ENCODE data around the gene RASGRP1. TPM values are rescaled to one million over a fixed set of nuclear protein-coding genes. Genes with fewer than 3 reads are reported as not detected.

The RASGRP1 gene
- 1.6 and 1.8 TPM in 2 replicates for total RNA-seq
- long read RNA-seq, full-length matches to known transcripts = 1 of 6 reads
- long read RNA-seq, partial matches to known transcripts = 0 of 6 reads
- long read RNA-seq, other reads (novel, unspliced or antisense) = 5 of 6 reads

DNA sequence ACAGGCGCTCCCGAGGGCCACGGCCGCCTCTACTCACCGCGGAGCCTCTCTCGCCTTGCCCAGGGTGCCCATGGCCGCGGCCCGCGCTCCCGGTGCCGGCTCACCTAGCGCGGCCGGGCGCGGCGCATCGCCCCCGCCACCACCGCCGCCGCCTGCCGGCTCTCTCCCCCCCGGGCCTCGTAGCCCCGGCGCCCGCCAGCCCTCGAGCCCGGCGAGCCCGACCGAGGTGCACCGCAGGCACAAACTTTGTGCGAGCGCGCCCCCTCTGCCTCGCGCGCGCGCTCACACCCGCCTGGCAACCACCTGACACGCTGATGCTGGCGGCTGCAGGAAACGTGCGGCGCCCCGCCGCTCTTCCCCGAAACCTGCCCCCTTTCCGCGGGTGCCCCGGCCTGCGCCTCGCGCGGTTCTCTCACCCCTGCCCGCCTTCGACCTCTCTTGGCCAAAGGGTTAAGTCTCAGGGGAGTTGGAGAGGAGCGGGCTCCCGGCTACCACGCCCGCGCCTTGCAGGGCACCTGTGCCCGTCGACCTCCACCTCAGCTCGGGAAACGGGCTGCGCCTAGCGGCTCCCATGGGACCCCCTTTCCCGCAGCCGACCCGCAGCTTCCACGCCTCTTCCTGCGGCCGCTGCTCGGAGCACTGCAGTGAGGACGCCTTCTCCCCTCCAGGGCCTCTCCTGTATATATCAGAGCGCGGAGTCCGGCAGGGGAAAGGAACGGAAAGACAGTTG lies at the start of gene RASGRP1:
TSS of gene RASGRP1 (minus strand) at position 258 of the 730 bp plus-strand sequence. CDS start at position 72, 186 bp downstream.
- DNase-seq (ENCODE audit: low read depth, low spot score) = peak; percentile 56
- TF ChIP-seq, protein P1, sequence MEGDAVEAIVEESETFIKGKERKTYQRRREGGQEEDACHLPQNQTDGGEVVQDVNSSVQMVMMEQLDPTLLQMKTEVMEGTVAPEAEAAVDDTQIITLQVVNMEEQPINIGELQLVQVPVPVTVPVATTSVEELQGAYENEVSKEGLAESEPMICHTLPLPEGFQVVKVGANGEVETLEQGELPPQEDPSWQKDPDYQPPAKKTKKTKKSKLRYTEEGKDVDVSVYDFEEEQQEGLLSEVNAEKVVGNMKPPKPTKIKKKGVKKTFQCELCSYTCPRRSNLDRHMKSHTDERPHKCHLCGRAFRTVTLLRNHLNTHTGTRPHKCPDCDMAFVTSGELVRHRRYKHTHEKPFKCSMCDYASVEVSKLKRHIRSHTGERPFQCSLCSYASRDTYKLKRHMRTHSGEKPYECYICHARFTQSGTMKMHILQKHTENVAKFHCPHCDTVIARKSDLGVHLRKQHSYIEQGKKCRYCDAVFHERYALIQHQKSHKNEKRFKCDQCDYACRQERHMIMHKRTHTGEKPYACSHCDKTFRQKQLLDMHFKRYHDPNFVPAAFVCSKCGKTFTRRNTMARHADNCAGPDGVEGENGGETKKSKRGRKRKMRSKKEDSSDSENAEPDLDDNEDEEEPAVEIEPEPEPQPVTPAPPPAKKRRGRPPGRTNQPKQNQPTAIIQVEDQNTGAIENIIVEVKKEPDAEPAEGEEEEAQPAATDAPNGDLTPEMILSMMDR (conservative IDR thresholded peaks at IDR 0.05) = no peak
- H3K27me3 Mint-ChIP-seq (ENCODE audit: low read depth) = peaks cover 57% of the 10 kb centered on the region
- no peaks in the 10 kb centered on the region for H3K9me3 Mint-ChIP-seq
- H3K4me1 Mint-ChIP-seq = peaks cover 4% of the 10 kb centered on the region
- no peak within 1 kb of the TSS for H3K27ac Mint-ChIP-seq (ENCODE audit: unreplicated experiment)
- H3K4me3 Mint-ChIP-seq = peak within 1 kb of the TSS; percentile 87
- no peaks in the 10 kb centered on the region for H3K36me3 Mint-ChIP-seq (ENCODE audit: low read depth)

- H3K4me1 Mint-ChIP-seq = peaks cover 12% of the 10 kb centered on the region
These were observed 48.5 kb upstream of the RASGRP1 start for GRCh38 chr15:38613085-38613484.

DNA sequence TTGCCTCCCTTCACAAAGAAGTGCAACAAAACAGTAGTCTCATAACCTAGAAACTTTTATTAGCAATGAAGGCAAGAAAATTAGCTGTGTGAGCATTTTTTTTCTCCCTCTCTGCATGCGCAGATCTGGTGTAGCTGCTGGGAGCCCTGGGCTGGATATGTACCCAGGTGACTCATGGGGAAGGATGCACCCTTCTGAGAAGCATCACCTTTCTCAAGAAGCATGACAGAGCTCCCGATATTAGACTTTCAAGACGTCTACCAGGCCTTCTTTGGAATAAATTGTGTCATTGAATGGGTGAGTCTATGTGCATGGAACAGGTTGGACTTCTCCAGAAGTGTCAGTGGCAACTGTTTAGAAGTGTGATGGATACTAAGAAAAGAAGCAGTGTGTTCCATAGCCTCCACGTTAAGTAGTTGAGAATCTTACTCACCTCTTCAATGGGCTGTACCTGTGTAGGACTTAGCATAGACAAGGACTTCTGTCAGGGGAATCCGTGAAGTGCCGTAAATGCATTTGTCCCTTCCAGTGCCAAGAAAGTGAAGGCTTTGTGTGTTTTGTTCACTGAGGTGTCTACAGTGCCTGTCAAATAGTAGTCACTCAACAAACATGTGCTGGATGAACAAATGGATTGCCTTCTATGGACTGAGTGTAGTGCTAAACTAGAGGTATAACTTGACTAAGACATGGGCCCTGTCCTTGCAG lies 47.7 kb upstream of the RASGRP1 start:
- DNase-seq (ENCODE audit: low read depth, low spot score) = no peak
- TF ChIP-seq, protein P1 (conservative IDR thresholded peaks at IDR 0.05) = no peak
- H3K36me3 Mint-ChIP-seq (ENCODE audit: low read depth) = no peaks in the 10 kb centered on the region

More at GRCh38 chr15:38613085-38613484, 48.5 kb upstream of the RASGRP1 start:
- Mint-ChIP-seq H3K27ac (ENCODE audit: unreplicated experiment) (no peak overlapping the region), H3K27me3 (ENCODE audit: low read depth) (no peaks in the 10 kb centered on the region), H3K36me3 (ENCODE audit: low read depth) (no peaks in the 10 kb centered on the region), H3K9me3 (peaks cover 2% of the 10 kb centered on the region), H3K4me3 (no peak overlapping the region)
- no peak for DNase-seq (ENCODE audit: low read depth, low spot score)
- TF ChIP-seq, protein P1 (conservative IDR thresholded peaks at IDR 0.05) = no peak

GRCh38 chr15:38611228-38611627 lies 46.6 kb upstream of the RASGRP1 start:
- Mint-ChIP-seq H3K36me3 (ENCODE audit: low read depth) (no peaks in the 10 kb centered on the region), H3K4me3 (no peak overlapping the region)
- no peak for DNase-seq (ENCODE audit: low read depth, low spot score)

More for the DNA sequence above, 47.7 kb upstream of the RASGRP1 start:
- no peak overlapping the region for H3K4me3 Mint-ChIP-seq
- H3K4me1 Mint-ChIP-seq = peaks cover 7% of the 10 kb centered on the region
- no peak overlapping the region for H3K27ac Mint-ChIP-seq (ENCODE audit: unreplicated experiment)
- peaks cover 2% of the 10 kb centered on the region for H3K9me3 Mint-ChIP-seq
- no peaks in the 10 kb centered on the region for H3K27me3 Mint-ChIP-seq (ENCODE audit: low read depth)

GRCh38 chr15:38610748-38611147 lies 46.1 kb upstream of the RASGRP1 start:
- Mint-ChIP-seq H3K36me3 (ENCODE audit: low read depth) (no peaks in the 10 kb centered on the region), H3K4me3 (no peak overlapping the region), H3K4me1 (peaks cover 12% of the 10 kb centered on the region), H3K27me3 (ENCODE audit: low read depth) (no peaks in the 10 kb centered on the region), H3K27ac (ENCODE audit: unreplicated experiment) (no peak overlapping the region), H3K9me3 (peaks cover 2% of the 10 kb centered on the region)
- TF ChIP-seq, protein P1 (conservative IDR thresholded peaks at IDR 0.05) = no peak
- no peak for DNase-seq (ENCODE audit: low read depth, low spot score)

More at GRCh38 chr15:38611228-38611627, 46.6 kb upstream of the RASGRP1 start:
- TF ChIP-seq, protein P1 (conservative IDR thresholded peaks at IDR 0.05) = no peak
- peaks cover 2% of the 10 kb centered on the region for H3K9me3 Mint-ChIP-seq
- no peak overlapping the region for H3K27ac Mint-ChIP-seq (ENCODE audit: unreplicated experiment)
- peaks cover 7% of the 10 kb centered on the region for H3K4me1 Mint-ChIP-seq
- no peaks in the 10 kb centered on the region for H3K27me3 Mint-ChIP-seq (ENCODE audit: low read depth)
